GOT3 (cell line): Measurements from ENCODE around the gene RBM15.

Source experiments
- DNase-seq: peaks from one replicate; lab custom pipeline; 2025; ENCODE audit warnings: mixed read lengths; lab: John Stamatoyannopoulos, UW

The RBM15 gene, protein sequence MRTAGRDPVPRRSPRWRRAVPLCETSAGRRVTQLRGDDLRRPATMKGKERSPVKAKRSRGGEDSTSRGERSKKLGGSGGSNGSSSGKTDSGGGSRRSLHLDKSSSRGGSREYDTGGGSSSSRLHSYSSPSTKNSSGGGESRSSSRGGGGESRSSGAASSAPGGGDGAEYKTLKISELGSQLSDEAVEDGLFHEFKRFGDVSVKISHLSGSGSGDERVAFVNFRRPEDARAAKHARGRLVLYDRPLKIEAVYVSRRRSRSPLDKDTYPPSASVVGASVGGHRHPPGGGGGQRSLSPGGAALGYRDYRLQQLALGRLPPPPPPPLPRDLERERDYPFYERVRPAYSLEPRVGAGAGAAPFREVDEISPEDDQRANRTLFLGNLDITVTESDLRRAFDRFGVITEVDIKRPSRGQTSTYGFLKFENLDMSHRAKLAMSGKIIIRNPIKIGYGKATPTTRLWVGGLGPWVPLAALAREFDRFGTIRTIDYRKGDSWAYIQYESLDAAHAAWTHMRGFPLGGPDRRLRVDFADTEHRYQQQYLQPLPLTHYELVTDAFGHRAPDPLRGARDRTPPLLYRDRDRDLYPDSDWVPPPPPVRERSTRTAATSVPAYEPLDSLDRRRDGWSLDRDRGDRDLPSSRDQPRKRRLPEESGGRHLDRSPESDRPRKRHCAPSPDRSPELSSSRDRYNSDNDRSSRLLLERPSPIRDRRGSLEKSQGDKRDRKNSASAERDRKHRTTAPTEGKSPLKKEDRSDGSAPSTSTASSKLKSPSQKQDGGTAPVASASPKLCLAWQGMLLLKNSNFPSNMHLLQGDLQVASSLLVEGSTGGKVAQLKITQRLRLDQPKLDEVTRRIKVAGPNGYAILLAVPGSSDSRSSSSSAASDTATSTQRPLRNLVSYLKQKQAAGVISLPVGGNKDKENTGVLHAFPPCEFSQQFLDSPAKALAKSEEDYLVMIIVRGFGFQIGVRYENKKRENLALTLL

DNA sequence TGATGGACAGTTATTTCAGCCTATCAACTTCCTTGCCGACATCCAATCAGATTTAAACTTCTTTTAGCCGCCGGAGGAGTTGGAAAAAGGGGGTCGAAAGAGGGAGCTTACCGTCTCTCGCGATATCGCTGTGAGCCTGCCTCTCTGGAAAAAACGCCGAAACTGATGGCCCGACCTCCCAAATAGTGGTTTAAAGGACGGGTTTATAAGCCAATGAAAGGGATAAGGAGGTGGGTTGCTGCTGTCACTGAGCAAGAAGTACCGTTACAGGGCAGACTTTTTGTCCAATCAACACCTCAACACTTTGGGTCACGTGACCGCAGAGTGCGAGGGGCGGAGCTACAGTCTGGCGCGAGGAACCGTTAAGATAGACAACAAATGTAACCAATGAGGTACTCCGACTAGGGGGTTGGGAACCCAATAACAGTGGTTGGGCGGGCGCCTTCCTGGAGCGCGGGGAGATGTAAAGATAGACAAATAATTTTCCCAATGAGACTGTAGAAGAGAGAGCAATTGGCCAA is at the start of gene RBM15:
TSS of gene RBM15 (plus strand) at position 492 of the 521 bp plus-strand sequence. CDS start at position 521, 29 bp downstream.
- peak; percentile 92 for DNase-seq

DNA sequence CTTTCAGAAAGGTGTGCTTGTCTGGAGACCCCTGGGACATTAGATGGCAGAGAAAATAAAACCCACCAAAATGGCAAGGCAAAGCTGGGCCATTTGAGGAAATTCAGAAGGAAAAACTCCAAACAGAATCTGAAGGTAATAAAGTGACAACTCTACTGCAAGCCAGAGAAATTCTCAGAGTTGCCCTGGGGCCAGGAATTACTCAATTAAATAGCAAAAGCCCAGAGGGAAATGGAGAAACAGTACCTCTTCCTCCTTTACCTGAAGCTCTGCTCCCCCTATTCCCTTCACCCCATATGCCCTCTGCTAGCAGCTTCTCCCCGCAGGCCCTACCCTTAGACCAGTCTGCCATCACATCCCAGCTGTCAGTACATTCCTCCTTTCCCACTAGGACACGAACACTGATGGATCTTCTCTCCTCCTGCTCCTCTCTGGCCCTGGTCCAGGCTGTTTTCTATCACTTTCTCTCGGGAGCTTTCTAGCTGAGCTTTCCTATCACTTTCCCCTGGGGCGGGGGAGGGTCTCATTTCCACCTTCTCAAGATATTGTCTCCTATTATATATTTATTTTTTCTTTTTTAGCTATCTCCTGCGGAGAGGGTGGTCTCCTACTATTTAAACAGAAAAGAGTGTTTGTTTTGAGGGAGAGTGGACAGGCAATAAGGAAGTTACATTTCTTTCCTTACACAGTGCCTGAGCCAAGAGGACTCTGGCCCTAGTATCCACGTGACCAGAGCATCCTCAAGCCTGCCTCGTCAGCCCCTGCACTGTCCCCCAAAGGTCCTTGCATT is 47.7 kb upstream of the RBM15 start:
- DNase-seq, result no peak

DNA sequence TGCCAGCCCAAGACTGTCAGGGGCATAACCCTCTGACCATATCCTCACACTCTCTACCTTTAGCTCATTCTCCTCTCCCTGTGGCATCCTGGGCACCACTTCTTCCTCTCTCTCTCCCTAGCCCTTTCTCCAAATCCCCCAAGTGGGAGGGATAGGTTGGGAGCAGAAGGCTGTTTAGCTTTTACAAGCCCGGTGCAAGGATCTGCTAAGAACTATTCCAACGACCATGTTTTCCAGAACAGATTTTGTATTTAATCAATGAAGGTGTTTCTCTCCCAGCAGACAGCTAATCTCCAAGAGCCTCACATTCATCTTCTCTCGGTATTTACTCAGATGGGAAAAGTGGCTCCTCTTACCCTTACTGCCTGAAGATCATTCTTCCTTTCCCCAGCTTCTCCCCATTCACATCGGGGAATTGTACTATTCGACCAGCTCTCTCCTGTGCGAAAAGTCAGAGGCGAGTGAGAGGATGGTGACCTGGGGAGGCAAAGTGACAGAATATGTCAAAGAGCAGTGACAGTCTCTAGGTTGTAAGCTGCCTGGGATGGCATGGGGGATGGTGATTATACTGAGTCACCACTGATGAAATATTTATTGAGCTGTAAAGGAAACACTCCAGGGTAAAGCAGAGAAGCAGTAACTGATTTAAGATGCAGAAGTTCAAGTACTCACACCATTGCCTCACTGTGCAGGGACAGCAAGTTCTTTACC is 47.0 kb upstream of the RBM15 start:
- DNase-seq, result no peak

DNA sequence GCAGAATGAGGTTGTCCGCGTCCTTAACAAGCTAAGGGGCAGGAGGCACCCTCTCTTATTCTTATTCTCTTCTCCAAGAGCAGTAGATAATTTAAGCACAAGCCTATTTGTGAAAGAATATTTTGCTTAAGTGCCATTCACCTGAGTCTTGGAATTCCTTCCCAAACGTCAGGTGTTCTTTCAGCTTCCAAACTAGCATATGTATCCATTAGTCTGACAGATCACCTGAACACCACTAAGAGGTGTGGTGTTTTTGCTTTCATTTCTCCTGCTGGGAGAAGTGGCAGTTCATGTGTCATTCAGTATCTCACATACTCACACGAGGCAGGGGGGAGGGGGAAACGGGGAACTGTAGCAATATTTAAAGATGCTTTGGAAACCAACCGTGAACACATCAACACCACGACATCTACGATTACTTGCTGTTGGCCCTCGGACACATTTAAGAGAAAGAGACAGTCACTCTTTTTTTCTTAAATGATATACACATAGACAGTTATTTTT is 45.5 kb upstream of the RBM15 start:
- no peak for DNase-seq

DNA sequence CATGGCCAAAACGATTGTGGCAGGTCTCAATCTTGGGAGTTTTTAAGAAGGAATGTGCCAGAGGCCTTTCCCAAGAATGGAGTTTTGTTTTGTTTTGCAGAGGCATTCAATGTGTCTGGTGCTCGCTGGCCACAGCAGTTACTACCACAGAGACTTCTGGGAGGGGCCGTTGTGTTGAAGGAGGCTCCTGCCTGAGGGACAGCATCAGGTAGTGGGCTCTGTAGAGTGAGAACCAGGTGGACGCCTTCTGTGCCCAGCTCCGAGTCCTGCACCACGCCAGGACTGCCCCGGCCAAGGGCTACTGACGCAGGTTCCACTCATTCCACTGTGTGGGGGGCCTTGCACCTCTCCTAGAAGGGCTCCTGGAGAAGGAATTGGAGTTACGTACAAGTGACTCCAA is 44.9 kb upstream of the RBM15 start:
- no peak for DNase-seq

DNA sequence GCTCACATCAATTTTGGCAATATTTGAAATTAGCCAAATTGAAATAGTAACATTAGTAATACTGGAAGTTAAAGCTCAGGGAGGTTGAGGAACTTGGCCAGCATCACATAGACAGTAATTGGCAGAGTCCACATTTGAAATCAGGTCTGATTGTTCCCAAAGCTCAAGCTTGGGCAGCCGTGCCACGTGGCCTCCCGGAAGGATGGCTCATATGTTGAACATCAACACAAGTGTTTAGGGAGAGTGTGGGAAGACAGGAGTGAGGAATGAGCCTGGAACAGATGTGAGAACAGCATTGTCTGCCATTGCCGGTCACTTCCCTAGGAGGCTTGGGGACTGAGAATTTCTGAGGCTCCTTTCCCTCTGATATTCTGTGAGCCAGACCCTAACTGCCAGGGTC is 40.2 kb upstream of the RBM15 start:
- no peak for DNase-seq

DNA sequence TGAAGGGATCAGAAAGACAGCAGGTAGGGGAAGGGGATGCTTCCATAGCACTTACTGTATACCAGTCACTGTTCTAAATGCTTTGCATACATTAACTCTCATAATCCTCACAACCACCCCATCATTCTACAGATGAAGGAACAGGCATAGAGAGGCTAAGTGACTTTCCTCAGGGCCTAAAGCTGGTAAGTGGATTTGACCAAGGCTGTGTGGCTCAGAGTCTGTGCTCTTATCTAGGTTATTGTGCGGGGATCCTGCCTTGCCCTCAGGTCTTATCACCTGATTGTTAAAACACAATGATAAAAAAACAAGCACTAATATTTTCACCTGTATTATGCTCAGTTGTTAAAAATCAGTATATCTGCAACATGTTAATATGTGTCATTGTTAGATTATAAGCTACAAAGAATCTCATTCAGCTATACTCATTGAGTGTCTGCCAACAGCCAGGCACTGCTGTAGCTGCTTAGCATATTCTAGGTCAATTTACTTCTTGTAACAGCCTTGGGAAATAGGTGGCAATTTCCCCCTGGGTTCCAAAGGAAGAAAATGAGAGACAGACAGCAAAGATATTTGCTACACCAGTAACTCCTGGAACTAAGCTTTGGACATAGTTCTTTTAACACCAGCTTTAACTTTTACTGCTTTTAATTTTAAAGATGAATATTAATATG is 38.6 kb upstream of the RBM15 start:
- DNase-seq, result no peak

DNA sequence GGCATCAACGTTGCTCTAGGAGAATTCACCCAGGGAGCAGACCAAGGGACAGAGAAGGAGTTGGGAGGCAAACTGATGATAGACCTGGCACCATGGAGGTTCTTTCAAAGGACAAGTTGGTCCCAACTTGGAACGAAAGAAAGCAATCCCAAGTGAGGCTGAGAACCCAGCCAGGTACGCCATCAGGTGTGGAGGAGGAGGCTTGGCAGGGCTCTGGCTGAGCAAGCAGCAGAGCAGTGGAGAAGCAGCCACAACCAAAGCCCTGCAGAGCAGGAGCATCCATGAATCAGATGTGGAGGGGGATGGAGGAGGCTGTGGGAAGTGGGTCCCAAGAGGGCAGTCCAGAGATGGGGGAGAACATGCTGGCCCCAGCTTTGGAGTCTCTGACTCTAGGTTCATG is 36.3 kb upstream of the RBM15 start:
- DNase-seq, result no peak

DNA sequence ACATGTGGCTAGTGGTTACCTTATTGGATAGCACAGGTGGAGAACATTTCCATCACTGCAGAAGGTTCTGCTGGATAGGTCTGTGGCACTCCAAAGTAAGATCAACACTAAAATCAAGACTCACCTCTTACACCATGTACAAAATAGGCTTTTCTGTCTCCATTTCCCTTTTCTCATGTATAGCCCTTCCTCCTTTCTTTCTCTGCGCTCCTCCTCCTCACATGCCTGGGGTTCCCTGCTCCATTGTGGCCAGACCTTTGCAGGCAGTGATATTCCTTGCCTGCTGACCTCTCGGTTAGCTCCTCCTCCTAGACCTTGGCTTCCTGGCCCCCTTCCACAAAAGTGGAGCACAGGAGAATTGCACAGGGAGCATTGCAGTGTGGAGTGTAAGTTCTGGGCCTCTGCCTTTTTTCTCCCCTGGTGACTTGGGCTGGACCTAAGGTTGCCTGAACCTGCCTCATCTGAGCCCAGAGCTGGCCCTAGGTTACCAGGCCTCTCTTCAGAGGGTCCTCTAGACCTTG is 33.2 kb upstream of the RBM15 start:
- no peak for DNase-seq

DNA sequence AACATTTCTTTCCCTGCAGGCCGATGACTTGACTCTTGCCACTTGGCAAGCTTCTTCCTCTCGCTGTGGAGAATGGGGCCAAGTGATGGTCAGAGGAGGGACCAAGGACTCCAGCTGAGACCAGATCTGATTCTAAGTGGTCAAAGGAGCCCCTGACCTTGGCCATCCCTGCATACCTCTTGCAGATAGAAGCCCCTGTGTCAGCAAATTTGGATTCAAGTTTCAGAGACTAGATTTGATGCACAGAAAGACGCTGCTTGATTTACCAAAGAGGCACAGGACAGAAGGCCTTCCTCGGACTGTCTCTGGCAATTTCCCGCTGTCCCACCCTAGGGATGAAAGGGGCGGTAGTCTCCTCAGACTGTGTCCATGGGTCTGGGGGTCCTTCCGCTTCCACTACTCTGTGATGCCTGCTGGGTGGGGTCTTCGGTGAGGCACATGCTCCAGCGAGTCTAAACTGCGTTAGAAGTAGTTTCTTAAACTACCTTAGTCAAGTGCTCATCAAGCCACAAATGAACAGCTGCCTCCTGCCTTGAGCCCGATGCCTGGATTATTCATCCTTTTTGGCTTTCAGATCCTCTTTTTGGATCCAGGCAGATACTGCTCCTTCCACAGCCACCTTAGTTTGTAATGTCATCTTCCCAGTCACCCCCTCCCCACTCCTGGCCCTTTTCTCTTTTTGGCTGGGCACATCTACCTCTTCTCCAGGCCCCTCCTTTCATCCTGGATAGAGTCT is 31.8 kb upstream of the RBM15 start:
- DNase-seq, result no peak

DNA sequence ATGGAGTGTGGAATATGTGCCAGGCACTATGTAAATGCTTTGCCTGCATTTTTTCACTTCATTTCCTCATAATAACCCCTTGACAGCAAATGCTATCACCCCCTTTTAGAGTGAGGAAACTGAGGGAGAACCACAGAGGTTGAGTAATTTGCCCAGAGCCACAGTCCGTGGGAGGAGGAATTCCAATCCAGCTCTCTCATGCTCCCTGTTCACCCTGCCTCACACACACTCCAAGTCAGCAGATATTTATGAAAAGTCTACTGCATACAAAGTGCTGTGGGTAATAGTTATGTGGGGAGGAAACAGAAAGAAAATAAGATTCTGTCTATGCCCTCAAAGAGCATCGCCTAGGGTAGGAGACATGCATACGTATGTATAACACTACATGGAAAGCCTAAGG is 30.9 kb upstream of the RBM15 start:
- DNase-seq, result no peak

DNA sequence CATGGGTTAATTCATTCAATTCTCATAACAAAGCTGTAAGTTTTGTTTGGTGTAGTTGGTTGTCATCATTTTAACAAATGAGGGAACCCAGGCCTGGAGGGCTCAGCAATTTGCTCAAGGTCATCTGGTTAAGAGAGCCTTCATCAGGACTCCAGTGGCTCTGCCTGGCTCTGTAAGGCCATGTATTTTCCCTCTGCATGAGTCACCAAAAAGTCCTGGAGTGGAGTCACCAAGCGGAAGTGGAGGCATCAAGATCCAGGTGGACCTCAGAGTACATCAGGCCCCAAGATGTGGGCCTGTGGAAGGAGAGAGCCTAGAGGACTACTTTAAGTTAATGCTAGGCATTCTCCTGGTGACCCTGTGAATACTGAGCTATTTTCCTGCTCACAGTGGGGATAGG is 30.0 kb upstream of the RBM15 start:
- DNase-seq, result no peak

DNA sequence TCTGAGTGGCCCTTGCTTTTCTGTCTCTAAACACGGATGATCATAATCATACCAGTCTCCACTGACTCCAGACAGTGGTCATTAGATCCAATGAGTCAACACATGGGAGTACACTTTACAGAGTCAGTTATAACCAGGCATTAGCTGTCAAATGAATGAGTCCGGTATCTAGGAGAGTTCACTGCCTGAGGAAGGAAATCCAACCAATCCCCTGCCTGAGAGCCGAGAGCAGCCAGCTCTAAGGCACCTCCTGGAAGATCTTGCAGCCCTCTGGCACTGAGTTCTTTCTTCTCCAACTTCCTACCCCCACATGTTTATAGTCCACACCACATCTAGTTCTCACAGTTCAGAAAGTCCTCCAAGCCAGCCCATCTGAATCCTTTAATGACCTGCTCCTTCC is 29.4 kb upstream of the RBM15 start:
- no peak for DNase-seq

DNA sequence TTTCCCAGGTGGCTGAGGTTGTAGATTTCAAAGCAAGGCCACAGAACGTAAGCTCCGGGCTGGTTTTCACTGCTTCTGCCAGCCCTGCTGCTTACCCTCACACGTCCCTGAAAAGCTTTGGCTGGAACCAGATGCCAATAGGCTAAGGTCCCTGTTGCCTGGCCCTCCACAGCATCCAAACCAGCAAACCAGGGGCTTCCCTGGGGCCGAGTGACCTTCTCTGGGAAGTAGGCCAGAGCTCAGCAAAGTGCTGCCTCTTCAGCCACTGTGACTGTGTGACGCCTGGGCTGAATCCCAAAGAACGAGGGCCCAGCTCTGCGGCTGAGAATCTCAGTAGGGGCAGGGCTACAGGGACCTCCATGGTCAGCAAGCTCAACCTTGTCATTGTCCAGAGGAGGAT is 28.9 kb upstream of the RBM15 start:
- DNase-seq, result no peak

DNA sequence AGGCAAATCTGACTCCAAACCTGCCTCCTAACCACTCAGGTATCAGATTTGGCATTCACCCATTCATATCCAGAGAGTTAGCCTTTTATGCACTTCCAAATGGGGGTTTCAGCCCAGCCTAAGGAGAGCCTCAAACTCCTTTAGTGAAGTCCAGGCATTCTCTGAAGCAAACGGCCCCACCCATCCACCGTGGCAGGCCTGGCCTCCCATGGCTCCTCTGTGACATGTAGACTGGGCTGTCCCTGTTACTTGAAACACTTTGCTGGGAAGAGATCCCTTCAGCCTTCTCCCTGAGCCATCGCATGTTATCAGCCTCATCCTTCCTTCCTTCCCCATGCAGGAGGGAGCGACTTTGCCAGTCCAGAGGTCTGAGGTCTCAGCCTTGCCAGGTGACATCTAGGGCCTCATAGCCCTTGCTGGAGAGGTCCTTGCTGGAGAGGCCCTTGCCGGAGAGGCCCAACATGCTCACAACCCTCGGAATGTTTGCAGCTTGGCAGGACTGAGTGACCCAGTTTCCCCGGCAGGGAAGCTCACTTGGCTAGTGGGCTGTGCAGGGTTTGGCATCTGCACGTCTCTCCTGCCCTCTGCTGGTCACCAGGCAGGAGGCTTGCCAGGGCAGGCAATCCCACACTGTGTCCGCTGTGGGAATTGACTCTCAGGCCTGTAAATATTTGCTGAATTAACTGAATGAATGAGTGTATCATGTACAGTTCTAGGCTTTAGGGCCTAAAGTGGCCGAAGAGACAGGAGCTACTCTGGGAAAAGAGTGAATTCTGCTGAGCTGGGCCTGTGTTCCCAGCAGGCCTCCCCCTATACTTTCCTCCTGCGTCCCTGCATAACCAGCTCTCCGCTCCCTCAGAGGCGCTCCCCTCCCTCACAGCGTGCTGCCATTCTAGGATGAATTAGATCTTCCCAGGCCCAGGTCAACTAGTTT is 26.7 kb upstream of the RBM15 start:
- DNase-seq, result peak; percentile 31

DNA sequence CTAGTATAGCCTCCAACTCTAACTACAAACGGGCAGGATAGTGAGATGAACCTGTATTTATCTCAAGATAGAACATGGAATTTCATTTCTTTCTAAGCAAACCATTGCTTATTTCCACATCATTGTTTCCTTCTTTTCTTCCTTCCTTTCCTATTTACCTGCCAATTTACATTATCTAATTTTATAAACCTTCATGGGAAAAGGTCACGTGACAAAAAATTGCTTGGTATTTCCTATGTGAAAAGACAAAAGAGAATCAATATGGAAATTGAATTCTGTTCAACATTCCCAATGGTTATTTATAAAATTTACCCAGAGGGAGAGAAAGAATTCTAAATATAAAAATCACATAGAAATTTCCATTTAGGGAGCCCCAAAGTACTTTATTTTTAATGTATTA is 22.4 kb upstream of the RBM15 start:
- DNase-seq, result no peak

DNA sequence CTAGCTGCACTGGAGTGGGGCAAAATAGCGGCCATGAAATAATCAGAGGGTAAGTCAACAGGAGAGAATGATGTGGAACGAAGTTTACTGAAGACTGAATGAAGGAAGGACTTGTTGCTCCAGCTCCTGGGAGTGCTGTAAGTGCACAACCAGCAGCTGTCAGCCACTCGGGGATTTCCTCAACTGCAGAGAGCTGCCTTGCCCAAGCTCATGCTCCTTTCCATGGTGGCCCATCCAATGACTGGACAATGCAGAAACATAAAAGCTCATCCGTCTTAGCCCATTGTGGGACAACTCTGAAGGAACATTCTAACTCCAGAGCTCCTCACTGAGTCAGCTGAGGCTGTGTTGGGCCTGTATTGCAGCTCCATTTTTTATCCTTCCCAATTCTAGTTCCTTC is 21.1 kb upstream of the RBM15 start:
- no peak for DNase-seq
